HG03469 (cell line): ENCODE measurements around the gene ARL8A.

Source experiments
- ATAC-seq: cut with Tn5 transposase; IDR thresholded peaks from one replicate; pipeline ENCODE4 v1.9.1; 2021; ENCODE audit warnings: mild to moderate bottlenecking, moderate library complexity, moderate number of reproducible peaks; ENCODE audit not compliant: unreplicated experiment

Gene ARL8A

GRCh38 chr1:202085682-202086373, 58.7 kb downstream of the ARL8A start:
- no peak for ATAC-seq

- ATAC-seq, result no peak
Observed at GRCh38 chr1:202084791-202085681, 59.5 kb downstream of the ARL8A start.
